Right lobe of liver (tissue), 6 donors: ENCODE measurements around the gene FRMD4A. TPM values are rescaled to one million over a fixed set of nuclear protein-coding genes. Genes with fewer than 3 reads are reported as not detected.

Experiments
- ATAC-seq, 4 donors: fragments of 200-7000 bp; cut with Tn5 transposase; one replicate each; pipeline ENCODE4 v1.9.1; 2020; ENCODE audit warnings: mild to moderate bottlenecking in 4 of 4, moderate library complexity in 4 of 4
- DNase-seq, 3 donors: peaks; one replicate each; pipeline ENCODE4 v3.0.0-alpha.2; 2020
- H3K27ac ChIP-seq, 3 donors: fragments of 200-600 bp; one replicate each; pipeline ENCODE4 v1.8.0; 2022
- H3K27me3 ChIP-seq, 2 donors: fragments of 200-600 bp; one replicate each; pipeline ENCODE4 v1.8.0; 2022
- H3K36me3 ChIP-seq, 4 donors: fragments of 200-600 bp; sonication (generic) in 1 of 4; one replicate each; pipeline versions ENCODE4 v1.5.1 to v1.8.0; 2017 to 2022; ENCODE audit warnings: control low read depth in 1 of 4
- H3K4me1 ChIP-seq, 4 donors: fragments of 200-600 bp; sonication (generic) in 1 of 4; one replicate each; pipeline versions ENCODE4 v1.5.1 to v1.8.0; 2017 to 2022; ENCODE audit warnings: control low read depth in 1 of 4
- H3K4me3 ChIP-seq, 3 donors: fragments of 200-600 bp; one replicate each; pipeline ENCODE4 v1.8.0; 2022
- H3K9me3 ChIP-seq, 4 donors: fragments of 200-600 bp; sonication (generic) in 1 of 4; one replicate each; pipeline versions ENCODE4 v1.5.1 to v1.8.0; 2017 to 2022; ENCODE audit warnings: control low read depth in 1 of 4
- POLR2A ChIP-seq: fragments of 450-650 bp; IDR thresholded peaks from one replicate; pipeline ENCODE4 v1.6.1; 2017; ENCODE audit warnings: antibody characterized with exemption, mild to moderate bottlenecking
- WGBS: methylation state at CpG from one replicate; pipeline ENCODE4 v1.1.6; 2018; ENCODE audit warnings: low coverage, low lambda C conversion rate; ENCODE audit not compliant: insufficient coverage; ENCODE audit errors: missing lambda C conversion rate; 5-methylcytosine and 5-hydroxymethylcytosine counted together
- intact Hi-C, 2 donors: fragments of 100-400 bp; cut with DNase I; formaldehyde crosslinking; loops; one replicate each; pipeline versions ENCODE4 v1.11.2 to v1.14.1; 2022
- total RNA-seq, 6 experiments: library from RNA; depleted of rRNA in 2 of 6; stranded (reverse); fragments of >200 nt in 2 of 6; fragmentation: NEBNext Ultra II Directional in 3 of 6; extraction: Animal tissue kit (Norgen Biotek cat#: 25700) in 3 of 6; gene quantifications; one replicate each; pipeline versions ENCODE4 v1.1.0 to v1.2.4, GENCODE V29; 2016 to 2023
- TF ChIP-seq, protein P1 (sequence below), 4 donors: fragments of 200-600 bp in 3 of 4; fragments of 450-650 bp in 1 of 4; IDR thresholded peaks; one replicate each; pipeline versions ENCODE4 v1.5.1 to v1.8.0; 2016 to 2022; ENCODE audit warnings: antibody characterized with exemption in 4 of 4, mild to moderate bottlenecking in 2 of 4
- donor health status: DM: no; HTN: yes; CAD: no.
- donor health status: DM: no; HTN: no; CAD: no.
- donor health status: DM: no; HTN: no; CAD: no.
- donor health status: DM: no; HTN: yes; CAD: no.
- donor health status: DM: no; HTN: yes; CAD: no.

FRMD4A gene
- total RNA-seq, 6 experiments from 2014 or later: 8.4 to 22.8 (median 13.3) TPM

DNA sequence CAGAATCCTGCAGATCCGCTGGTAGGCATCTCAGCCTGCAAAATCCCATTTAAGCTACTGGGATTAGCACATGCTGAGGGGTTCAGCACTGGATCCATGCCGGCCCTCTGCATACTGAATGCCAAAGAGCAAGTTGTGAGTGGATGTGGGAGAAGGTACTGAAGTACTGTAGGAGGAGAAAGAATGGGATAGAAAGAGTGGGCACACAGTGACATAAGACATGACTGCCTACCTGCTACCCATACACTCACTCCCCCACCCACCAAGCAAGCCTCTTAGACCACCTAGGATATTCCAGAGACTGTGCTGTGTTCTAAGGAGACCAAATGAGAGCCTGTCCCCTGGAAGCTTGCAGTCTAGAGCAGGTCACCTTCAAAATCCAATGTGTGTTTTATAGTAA lies 215.9 kb downstream of the FRMD4A start:
- H3K27ac ChIP-seq: no peak overlapping the region
- H3K4me3 ChIP-seq: no peak overlapping the region
- no peaks in the 10 kb centered on the region for H3K27me3 ChIP-seq
- intact Hi-C loops: no loop called here
- DNase-seq (no peak), ATAC-seq (no peak)
- H3K4me1 ChIP-seq: no peaks in the 10 kb centered on the region
- WGBS: 73% methylated on average over 2 of the region's 2 CpGs
- H3K9me3 ChIP-seq: no peaks in the 10 kb centered on the region
- no peaks in the 10 kb centered on the region for H3K36me3 ChIP-seq
- TF ChIP-seq POLR2A: no peak
- TF ChIP-seq, protein P1, sequence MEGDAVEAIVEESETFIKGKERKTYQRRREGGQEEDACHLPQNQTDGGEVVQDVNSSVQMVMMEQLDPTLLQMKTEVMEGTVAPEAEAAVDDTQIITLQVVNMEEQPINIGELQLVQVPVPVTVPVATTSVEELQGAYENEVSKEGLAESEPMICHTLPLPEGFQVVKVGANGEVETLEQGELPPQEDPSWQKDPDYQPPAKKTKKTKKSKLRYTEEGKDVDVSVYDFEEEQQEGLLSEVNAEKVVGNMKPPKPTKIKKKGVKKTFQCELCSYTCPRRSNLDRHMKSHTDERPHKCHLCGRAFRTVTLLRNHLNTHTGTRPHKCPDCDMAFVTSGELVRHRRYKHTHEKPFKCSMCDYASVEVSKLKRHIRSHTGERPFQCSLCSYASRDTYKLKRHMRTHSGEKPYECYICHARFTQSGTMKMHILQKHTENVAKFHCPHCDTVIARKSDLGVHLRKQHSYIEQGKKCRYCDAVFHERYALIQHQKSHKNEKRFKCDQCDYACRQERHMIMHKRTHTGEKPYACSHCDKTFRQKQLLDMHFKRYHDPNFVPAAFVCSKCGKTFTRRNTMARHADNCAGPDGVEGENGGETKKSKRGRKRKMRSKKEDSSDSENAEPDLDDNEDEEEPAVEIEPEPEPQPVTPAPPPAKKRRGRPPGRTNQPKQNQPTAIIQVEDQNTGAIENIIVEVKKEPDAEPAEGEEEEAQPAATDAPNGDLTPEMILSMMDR (IDR thresholded peaks at IDR 0.05): no peak

DNA sequence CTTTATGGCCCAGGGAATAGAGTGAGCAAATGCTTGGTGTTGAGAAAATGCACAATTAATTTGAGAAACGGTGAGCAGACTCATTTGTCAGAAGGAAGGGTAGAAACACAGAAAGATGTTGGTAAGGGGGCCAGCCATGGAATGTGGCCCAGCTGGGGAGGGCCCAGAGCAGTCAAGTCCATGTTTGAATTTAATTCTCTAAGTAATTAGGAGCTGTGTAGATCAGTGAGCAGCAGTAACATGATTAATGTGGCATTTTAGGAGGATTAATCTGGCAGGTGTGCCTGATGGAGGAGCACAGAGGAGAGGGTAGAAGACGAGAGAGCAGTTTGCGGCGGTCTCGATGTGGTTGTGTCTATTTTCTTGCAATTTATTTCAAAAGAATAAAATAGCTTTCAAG lies 218.7 kb downstream of the FRMD4A start:
- 79% methylated on average over 5 of the region's 5 CpGs for WGBS
- no peaks in the 10 kb centered on the region for H3K36me3 ChIP-seq
- H3K4me3 ChIP-seq: no peak overlapping the region
- no peak for TF ChIP-seq POLR2A
- TF ChIP-seq, protein P1 (IDR thresholded peaks at IDR 0.05): no peak
- H3K4me1 ChIP-seq: no peaks in the 10 kb centered on the region
- DNase-seq: no peak
- no peak for ATAC-seq
- intact Hi-C loops: no loop called here
- no peaks in the 10 kb centered on the region for H3K9me3 ChIP-seq
- no peak overlapping the region for H3K27ac ChIP-seq
- no peaks in the 10 kb centered on the region for H3K27me3 ChIP-seq

DNA sequence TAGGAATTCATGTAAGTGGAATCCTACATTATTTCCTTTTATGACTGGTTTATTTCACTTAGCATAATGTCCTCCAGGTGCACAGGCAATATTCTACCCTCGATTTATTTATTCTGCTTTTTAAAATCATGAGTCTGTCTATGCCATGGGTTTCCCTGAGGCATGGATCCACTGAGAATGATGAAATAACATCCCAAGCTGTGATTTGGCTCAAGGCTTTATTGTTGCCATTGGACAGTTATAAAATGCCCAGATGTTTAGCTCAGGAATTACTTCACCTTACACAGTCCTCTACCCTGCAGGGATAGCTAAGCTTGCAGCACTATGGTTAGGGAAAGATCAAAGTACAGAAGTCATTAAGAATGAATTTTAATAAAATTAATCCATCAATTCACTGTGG lies 219.5 kb downstream of the FRMD4A start:
- Histone ChIP-seq H3K4me1 (no peaks in the 10 kb centered on the region), H3K4me3 (no peak overlapping the region), H3K9me3 (no peaks in the 10 kb centered on the region), H3K36me3 (no peaks in the 10 kb centered on the region), H3K27me3 (no peaks in the 10 kb centered on the region), H3K27ac (no peak overlapping the region)
- TF ChIP-seq POLR2A: no peak
- TF ChIP-seq, protein P1 (IDR thresholded peaks at IDR 0.05): no peak
- no peak for ATAC-seq
- WGBS: 69% methylated on average over 1 of the region's 1 CpG
- DNase-seq: no peak
- intact Hi-C loops: no loop called here

DNA sequence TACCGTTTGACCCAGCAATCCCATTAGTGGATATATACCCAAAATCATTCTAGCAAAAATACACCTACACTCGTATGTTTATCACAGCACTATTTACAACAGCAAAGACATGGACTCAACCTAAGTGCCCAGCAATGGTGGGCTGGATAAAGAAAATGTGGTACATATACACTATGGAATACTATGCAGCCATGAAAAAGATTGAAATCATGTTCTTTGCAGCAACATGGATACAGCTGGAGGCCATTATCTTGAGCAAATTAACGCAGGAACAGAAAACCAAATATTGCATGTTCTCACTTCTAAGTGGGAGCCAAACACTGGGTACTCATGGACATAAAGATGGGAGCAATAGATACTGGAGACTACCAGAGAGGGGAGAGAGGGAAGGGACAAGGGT lies 223.9 kb downstream of the FRMD4A start:
- ATAC-seq: no peak
- H3K27me3 ChIP-seq: no peaks in the 10 kb centered on the region
- no peak overlapping the region for H3K4me3 ChIP-seq
- 71% methylated on average over 3 of the region's 3 CpGs for WGBS
- no peak for DNase-seq
- H3K9me3 ChIP-seq: no peaks in the 10 kb centered on the region
- no peaks in the 10 kb centered on the region for H3K36me3 ChIP-seq
- no peaks in the 10 kb centered on the region for H3K4me1 ChIP-seq
- intact Hi-C loops: no loop called here
- no peak overlapping the region for H3K27ac ChIP-seq
- no peak for TF ChIP-seq POLR2A
- TF ChIP-seq, protein P1 (IDR thresholded peaks at IDR 0.05): no peak

DNA sequence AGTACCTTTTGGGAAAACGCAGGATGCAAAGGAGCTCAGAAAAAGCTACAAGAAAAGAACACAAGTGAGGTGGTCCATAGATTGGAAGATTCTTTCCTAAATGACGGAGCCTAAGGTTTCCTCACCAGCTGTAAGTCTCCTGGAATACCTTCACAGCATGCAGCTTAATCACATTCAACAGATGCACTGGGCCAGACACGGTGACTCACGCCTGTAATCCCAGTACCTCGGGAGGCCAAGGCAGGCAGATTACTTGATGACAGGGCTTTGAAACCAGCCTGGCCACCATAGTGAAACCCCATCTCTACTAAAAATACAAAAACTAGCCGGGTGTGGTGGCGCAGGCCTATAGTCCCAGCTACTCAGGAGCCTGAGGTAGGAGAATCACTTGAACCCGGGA lies 228.7 kb downstream of the FRMD4A start:
- ATAC-seq (no peak), DNase-seq (no peak)
- TF ChIP-seq, protein P1 (IDR thresholded peaks at IDR 0.05): no peak
- TF ChIP-seq POLR2A: no peak
- intact Hi-C loops: no loop called here
- 94% methylated on average over 4 of the region's 8 CpGs for WGBS
- H3K27ac ChIP-seq: no peak overlapping the region
- H3K36me3 ChIP-seq: no peaks in the 10 kb centered on the region
- no peaks in the 10 kb centered on the region for H3K9me3 ChIP-seq
- H3K27me3 ChIP-seq: no peaks in the 10 kb centered on the region
- no peaks in the 10 kb centered on the region for H3K4me1 ChIP-seq
- no peak overlapping the region for H3K4me3 ChIP-seq
